CD4-positive, alpha-beta T cell treated with Interferon alpha-2 for 1 hour (primary cell): ENCODE results near the gene REXO5.

Experiments used
- DNase-seq, 2 donors: peaks; one replicate each; pipeline ENCODE4 v3.0.0-alpha.2; 2020 to 2022

The REXO5 gene

GRCh38 chr16:20873331-20873730 lies 67.0 kb downstream of the REXO5 start:
- no peak for DNase-seq

DNA sequence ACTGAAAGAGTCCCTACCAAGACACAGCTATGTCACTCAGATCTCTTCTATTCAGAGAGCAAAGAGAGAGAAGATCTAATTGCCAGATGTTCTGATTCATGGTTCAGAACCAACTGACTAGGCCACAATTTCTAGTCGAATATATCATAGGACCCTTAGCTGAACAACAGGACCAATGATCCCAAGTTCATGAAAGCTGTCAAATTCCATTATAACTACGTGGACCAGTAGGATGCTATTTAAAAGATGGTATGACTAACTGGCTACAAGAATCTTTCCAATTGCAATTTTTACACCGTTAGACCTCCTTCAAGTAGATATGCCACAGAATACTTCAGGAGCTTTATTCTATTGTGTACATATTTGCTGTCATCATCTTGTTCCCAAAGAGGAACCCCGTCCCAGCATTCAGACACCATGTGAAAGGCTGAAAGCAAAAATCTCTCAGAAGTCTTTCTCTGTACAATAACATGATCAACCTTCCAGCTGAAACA lies 67.8 kb downstream of the REXO5 start:
- DNase-seq, result peak in 1 of 2 donors; percentile 68

DNA sequence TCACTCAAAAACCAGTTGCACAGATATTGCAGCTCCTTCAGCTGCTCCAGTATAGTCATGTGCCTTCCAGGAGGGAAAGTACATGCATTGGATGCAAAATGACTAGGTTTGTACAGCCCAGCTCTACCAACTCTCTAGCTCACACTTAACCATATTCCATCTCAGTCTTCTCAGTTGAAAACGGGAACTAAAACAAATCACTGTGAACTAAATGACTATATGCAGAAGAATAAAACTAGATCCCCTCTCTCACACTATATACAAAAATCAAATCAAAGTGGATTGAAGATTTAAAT lies 69.0 kb downstream of the REXO5 start:
- no peak for DNase-seq

DNA sequence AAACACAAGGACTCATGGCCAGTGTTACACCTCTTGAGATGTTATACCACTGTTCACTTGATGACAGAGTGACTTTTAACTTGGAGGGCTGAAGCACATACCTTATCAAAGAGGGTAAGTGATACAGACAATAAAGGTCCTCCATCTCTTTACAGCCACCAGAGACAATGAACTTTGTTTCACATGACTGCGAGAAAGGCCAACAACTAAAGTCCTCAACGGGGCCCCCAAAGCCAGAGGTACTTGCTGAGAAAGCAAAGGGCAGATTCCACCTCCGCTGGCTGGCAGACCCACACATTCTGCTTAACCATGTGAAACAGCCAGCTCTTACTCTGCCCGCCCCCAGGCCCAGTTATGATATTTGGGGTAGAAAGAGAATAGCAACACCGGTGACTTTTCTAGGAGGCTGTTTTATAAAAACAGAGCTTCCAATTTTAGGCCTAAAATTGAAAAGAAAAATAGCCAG lies 72.4 kb downstream of the REXO5 start:
- DNase-seq, result no peak

- DNase-seq, result no peak
These were observed 73.1 kb downstream of the REXO5 start for GRCh38 chr16:20879175-20880040.

GRCh38 chr16:20880867-20881502 lies 74.7 kb downstream of the REXO5 start:
- no peak for DNase-seq

DNA sequence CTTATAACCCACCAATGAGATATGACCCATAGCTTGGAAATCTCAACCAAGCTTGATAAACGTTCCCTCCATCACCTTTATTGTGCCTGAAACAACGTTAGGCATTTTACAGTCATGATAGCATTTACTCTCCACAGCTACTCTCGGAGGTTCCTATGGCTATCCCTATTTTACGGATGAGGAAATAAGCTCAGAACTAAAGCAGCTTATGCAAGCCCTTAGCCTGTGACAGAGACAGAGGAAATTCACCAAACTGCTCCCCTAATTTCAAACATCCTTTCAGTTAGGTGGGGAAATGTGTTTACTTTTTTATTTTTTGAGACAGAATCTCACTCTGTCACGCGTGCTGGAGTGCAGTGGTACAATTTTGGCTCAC lies 75.2 kb downstream of the REXO5 start:
- no peak for DNase-seq

- no peak for DNase-seq
These were observed 77.4 kb downstream of the REXO5 start for GRCh38 chr16:20883554-20884239.

DNA sequence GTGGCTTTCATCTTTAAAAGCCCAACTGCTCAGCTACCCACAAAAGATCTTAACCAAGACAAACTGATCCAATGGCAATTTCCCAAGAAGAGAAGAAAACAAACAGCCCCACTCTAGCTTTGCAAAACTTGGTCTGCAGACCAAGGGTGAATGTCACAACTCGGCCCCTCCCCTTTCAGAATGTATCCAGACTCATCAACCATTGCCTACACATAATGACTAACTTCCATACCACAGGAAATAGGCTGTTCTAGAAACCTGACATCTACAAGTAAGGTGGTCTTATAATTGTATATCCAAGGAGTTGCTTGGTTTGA lies 77.9 kb downstream of the REXO5 start:
- DNase-seq, result no peak

- DNase-seq, result no peak
These were observed 80.0 kb downstream of the REXO5 start for GRCh38 chr16:20886320-20886719.

DNA sequence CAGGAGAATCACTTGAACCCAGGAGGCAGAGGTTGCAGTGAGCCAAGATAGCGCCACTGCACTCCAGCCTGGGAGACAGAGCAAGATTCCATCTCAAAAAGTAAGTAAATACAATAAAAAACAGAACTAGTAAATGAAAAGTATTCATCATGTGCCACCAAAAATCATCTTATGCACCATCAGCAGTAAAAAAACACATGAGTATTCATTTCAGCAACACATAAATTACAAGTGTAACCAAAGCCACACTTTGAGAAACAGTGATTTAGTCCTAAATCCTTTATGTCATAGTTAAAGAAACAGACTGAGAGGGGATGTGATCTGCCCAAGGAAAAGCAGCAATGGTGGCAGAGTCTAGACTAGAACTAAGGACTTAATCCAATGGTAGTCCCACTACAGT lies 80.9 kb downstream of the REXO5 start:
- DNase-seq, result no peak

- no peak for DNase-seq
These were observed 83.4 kb downstream of the REXO5 start for GRCh38 chr16:20889625-20890275.

GRCh38 chr16:20894388-20894787 lies 88.1 kb downstream of the REXO5 start:
- no peak for DNase-seq

GRCh38 chr16:20897253-20897897 lies 91.0 kb downstream of the REXO5 start:
- DNase-seq, result no peak

GRCh38 chr16:20897922-20898321 lies 91.6 kb downstream of the REXO5 start:
- no peak for DNase-seq

- no peak for DNase-seq
These were observed 92.7 kb downstream of the REXO5 start for GRCh38 chr16:20899071-20899470.
